Inflammatory macrophage treated with lipopolysaccharide for 4 hours (primary cell): ENCODE data around the gene SAMD10.

Source experiments
- DNase-seq: peaks from one replicate; pipeline ENCODE4 v3.0.0-alpha.2; 2020

The SAMD10 gene

DNA sequence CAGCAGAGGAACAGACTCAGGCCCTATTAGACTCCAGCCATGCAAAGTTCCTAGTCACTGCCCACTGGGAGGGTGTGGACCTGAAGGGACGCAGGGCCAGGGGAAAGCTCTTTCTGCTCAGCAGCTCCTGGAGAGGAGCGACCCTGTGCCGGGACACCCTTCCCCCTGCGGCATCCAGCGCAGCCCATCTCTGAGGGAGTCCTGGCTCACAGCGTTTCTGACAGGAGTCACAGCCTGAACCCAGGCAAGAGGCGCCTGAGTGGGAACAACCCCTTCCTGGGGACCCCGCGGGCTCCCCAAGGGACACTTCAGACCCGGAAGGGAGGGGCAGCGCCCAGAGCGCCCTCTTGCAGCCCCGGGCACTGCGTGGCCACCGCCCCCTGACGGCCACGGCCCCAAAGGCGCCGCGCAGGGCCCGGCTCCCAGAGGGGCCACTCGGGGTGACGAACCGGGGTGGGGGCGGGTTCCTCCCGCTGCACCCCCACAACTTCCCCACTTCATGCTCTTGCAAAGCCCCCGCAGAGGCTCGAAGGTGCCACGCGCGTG, 24.1 kb downstream of the SAMD10 start:
- DNase-seq: no peak

- DNase-seq: no peak
Observed at GRCh38 chr20:63953764-63954429, 25.5 kb downstream of the SAMD10 start.

DNA sequence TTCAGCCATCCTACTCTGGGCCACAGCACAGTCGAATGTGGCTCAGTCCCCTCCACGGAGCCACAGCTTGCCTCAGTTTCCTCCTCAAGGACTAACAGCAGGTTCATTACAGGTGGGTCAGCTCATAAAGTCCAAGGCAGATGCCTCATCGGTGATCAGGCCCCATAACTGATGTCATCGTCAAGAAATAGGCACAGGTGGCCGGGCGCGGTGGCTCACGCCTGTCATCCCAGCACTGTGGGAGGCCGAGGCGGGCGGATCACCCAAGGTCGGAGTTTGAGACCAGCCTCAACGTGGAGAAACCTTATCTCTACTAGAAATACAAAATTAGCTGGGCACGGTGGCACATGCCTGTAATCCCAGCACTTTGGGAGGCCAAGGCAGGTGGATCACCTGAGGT, 26.7 kb downstream of the SAMD10 start:
- DNase-seq: no peak

GRCh38 chr20:63952210-63952535, 27.3 kb downstream of the SAMD10 start:
- no peak for DNase-seq

- DNase-seq: no peak
Observed at GRCh38 chr20:63951398-63952209, 27.8 kb downstream of the SAMD10 start.

GRCh38 chr20:63950701-63951397, 28.6 kb downstream of the SAMD10 start:
- no peak for DNase-seq

- no peak for DNase-seq
Observed at GRCh38 chr20:63947638-63948456, 31.6 kb downstream of the SAMD10 start.

GRCh38 chr20:63946986-63947637, 32.3 kb downstream of the SAMD10 start:
- no peak for DNase-seq

- no peak for DNase-seq
Observed at GRCh38 chr20:63945921-63946920, 33.2 kb downstream of the SAMD10 start.

- no peak for DNase-seq
Observed at GRCh38 chr20:63945031-63945658, 34.3 kb downstream of the SAMD10 start.

- DNase-seq: no peak
Observed at GRCh38 chr20:63944078-63944941, 35.1 kb downstream of the SAMD10 start.

DNA sequence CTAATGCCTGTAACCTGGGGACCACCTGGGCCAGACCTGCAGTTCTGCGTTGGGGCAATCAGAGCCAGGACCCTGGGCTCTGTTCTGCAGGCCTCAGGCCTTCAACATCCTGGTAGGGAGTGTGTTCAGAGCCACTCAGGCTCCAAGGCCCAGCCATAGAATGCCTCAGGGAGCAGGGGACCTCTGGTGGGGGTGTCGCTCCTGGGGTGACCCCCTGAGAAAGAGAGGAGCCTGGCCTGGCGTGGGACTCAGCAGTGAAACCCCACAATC, 35.7 kb downstream of the SAMD10 start:
- DNase-seq: no peak

- DNase-seq: no peak
Observed at GRCh38 chr20:63942969-63943807, 36.3 kb downstream of the SAMD10 start.

DNA sequence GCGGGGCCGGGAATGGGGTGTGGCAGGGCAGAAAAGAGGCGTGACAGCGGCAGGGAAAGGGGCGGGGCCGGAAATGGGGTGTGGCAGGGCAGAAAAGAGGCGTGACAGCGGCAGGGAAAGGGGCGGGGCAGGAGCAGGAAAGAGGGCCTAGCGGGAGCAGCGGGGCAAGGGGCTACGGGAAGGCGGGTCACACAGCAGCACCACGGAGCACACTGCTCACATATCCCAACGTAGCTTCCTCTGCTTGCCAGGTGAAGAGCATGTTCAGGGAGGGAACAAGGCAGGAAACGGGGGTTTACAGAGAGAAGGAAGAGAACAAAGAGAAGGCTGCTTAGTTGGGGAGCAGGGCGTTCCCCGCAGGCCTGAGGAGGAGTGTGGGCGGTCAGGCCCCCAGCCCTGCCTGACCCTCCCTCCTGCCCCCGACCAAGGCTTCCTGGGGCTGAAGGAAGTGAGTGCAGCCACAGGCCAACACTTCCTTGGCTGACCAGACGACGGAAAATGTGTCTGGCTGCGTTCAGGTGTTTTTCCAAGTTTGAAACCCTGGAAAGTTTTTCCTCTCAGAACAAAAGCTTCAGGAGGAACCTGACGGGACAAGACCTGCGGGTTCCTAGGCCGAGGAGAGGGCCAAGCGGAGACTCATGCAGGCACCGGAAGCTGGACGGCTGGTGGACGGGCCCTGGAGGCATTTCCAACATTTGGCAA, 37.0 kb downstream of the SAMD10 start:
- DNase-seq: peak; percentile 63

DNA sequence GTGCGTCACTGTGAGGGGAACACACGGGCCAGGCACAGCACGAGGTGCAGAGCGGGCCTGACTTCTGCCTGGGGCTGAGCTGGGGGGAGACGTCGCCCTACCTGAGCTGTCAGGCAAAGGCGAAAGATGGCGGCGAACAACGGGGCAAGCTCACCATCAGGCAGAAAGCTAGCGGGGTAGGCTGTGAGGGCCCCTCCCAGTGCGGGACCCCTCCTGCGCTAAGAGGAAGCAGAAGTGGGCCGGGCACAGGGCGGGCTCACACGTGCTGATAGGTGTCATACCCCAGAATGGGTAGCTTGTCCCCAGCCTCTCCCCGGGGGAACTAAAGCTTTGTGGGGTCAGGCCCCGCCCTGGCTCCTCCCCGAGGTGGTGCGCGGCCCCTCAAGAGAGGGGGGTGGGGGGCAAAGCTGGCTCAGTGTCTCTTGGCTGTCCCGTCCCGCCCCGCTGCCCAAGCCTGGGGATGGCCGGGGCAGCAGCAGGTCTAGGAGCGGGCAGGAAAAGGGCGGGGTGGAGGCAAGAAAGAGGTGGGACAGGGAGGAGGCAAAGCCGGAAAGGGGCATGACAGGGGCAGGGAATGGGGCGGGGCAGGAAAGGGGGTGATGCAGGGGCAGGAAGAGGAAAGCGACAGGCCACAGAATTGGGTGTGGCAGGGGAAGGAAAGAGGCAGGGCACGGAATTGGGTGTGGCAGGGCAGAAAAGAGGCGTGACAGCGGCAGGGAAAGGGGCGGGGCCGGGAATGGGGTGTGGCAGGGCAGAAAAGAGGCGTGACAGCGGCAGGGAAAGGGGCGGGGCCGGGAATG, 38.0 kb downstream of the SAMD10 start:
- peak; percentile 89 for DNase-seq

- DNase-seq: no peak
Observed at GRCh38 chr20:63940472-63941266, 38.8 kb downstream of the SAMD10 start.
